ENCODE results near the gene KDM6B.

Gene KDM6B

GRCh38 chr17:7820231-7820630, 13.8 kb upstream of the KDM6B start:
- DNase-seq (ENCODE audit: low spot score), result no peak

DNA sequence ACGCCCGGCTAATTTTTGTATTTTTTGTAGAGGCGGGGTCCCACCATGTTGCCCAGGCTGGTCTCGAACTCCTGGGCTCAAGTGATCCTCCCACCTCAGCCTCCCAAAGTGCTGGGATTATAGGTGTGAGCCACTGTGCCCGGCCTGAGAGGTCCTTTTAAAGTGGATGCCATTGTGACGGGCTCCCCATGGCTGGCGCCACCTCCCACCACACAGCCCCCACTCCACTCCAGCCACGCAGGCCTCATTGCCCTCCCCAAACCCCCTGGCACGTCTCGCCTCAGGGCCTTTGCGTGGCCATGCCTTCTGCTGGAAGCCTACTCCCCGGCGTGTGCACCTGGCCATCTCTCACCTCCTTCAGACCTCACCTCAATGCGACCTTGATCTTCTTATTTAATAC, 11.9 kb upstream of the KDM6B start:
- DNase-seq (ENCODE audit: low spot score), result no peak

- DNase-seq (ENCODE audit: low spot score), result no peak
These were observed 10.4 kb upstream of the KDM6B start for GRCh38 chr17:7823581-7824001.

GRCh38 chr17:7824021-7824924, 9.7 kb upstream of the KDM6B start:
- DNase-seq (ENCODE audit: low spot score), result no peak

DNA sequence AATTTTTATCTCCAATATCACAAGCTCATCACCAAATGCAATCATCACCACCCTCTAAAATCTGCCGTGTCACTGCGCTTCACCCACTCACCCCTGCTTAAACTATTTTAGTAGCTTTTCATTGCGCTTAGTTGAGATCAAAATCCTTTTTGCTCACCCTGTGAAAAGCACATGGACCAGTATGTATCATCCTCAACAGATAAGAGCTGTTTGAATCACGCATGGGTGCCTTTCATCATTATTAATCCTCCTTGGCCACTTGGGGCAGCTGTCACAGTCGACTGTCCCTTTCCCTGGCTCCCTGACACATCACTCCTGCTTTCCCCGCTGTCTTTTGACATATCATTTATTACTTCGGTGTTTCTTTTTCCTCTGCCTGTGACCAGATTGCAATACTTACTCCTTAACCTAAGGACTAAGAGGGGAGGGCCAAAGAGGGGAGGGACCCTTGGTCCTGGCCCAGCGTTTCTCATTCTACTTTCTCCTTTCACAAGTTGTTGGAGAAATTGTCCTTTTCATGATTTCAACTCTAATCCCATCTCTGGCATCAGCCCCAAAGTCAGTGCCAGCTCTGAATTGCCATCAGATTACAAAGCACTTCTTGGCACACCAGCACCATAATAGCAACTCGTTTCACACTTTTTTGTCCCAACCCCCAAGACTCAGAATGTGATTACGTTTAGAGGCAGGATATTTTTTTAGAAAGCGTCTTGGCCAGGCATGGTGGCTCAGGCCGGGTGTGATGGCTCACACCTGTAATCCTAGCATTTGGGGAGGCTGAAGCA, 8.6 kb upstream of the KDM6B start:
- DNase-seq (ENCODE audit: low spot score), result no peak

DNA sequence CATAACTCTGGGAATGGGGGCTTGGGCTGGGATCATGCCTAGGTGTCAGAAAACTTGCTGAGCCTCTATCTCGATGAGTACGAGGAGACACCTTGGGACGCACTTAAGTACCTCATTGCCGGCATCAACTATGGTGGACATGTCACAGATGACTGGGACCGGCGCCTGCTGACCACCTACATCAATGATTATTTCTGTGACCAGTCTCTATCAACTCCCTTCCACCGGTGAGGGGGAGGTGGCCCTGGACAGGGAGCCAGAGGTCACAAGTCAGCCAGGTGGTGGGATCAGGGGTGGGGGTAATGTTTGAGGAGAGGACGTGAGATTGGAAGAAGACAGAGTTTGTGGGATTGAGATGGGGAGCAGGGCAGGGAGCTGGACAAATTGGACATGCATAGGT, 3.4 kb upstream of the KDM6B start:
- no peak for DNase-seq (ENCODE audit: low spot score)

DNA sequence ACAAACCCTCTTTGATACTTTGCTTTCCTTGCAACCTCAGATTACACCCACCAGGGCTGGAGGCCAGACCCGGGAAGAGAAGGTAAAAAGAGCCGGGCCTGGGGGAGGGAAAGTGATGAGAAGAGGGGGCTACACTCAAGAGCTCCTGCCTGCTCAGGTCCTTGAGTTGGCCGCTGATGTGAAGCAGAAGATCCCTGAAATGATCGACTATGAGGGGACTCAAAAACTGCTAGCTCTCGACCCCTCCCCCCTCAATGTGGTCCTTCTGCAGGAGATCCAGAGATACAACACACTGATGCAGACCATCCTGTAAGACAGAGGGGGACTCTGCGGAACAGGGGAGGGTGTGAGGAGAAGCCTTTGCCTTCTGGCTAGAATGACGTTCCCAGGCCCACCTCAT, 2.8 kb upstream of the KDM6B start:
- DNase-seq (ENCODE audit: low spot score), result no peak

DNA sequence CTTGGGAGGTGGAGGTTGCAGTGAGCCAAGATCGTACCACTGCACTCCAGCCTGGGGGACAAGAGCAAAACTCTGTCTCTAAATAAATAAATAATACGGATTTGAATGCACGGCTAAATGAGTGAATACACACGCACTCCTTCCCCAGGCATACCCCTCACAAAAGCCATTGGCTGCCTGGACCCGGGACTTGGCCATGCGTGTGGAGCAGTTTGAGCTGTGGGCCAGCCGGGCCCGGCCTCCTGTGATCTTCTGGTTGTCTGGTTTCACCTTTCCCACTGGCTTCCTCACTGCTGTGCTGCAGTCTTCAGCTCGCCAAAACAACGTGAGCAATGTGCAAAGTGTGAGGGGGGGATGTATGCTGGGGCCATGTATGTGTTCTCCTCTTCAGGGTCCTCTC, 1.6 kb upstream of the KDM6B start:
- DNase-seq (ENCODE audit: low spot score), result no peak

DNA sequence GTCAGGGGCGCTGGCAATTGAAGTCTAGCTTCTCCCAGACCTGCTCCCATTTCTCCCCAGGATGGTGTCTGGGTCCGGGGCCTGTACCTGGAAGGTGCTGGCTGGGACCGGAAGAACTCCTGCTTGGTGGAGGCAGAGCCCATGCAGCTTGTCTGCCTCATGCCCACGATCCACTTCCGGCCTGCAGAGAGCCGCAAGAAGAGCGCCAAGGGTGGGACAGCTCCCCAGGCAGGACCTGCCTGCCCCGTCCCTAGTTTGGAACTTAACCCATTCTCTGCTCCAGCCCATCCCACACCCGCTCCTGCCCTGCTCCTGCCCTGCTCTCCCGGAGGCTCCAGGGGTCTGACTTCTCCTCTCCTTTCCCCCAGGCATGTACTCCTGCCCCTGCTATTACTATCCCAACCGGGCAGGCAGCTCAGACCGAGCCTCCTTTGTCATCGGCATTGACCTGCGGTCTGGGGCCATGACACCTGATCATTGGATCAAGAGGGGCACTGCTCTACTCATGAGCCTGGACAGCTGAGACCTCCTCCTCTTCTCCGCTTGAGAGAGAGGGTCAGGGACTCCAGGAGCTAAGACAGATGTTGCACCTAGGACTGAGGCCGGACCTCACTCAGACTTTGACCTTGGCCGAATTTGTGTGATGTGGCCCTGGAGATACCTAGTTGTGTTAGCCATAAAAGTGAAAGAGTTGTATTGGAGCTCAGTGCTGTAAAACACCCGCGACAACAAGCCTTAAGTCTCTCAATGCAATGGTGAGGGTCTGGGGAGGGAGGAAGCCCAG, 814 bp upstream of the KDM6B start:
- DNase-seq (ENCODE audit: low spot score), result no peak

- DNase-seq (ENCODE audit: low spot score), result no peak
These were observed 532 bp downstream of the KDM6B start for GRCh38 chr17:7834542-7834956.

- DNase-seq (ENCODE audit: low spot score), result peak; percentile 98
These were observed 1.2 kb downstream of the KDM6B start for GRCh38 chr17:7834957-7835813.

DNA sequence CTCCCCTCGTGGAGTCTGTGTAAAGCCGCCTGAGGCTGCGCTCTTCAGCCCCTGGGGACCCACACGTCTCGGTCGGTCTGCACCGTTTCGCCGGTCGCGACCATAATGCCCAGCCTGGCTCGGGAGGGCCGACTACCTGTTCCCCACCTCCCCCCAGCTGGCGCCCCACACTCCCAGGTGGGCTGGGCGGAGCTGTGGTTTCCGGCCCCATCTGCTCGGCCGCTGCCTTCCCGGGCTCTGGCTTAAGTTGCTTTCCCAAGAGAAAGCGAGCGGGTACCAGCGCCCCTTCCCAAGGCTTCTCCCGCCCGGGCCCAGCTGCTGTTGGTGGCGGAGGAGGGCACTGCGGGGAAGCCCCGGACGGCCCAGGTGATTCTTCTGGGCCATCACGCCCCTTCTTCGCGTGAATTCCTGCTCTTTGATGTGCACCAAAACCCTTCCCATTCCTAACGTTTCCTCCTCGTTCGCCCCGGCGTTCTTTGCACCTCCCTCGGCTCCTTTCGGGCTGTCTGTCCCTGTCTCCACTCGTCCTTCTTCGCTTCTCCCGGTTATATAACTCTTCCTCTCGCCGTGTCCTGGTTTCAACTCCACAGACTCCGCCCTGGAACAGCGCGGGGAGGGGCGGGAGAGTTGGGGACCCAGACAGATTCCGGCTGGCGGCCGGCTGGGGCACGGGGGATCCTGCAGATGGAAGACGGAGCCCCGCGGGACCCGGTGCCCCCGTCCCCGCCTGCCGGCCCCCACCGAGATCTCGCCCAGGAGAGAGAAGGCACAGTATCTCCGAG, 2.0 kb downstream of the KDM6B start:
- DNase-seq (ENCODE audit: low spot score), result peak; percentile 74

GRCh38 chr17:7836596-7837407, 2.8 kb downstream of the KDM6B start:
- DNase-seq (ENCODE audit: low spot score), result peak; percentile 56

GRCh38 chr17:7837408-7838088, 3.5 kb downstream of the KDM6B start:
- no peak for DNase-seq (ENCODE audit: low spot score)

- peak; percentile 73 for DNase-seq (ENCODE audit: low spot score)
These were observed 4.4 kb downstream of the KDM6B start for GRCh38 chr17:7838090-7839075.

DNA sequence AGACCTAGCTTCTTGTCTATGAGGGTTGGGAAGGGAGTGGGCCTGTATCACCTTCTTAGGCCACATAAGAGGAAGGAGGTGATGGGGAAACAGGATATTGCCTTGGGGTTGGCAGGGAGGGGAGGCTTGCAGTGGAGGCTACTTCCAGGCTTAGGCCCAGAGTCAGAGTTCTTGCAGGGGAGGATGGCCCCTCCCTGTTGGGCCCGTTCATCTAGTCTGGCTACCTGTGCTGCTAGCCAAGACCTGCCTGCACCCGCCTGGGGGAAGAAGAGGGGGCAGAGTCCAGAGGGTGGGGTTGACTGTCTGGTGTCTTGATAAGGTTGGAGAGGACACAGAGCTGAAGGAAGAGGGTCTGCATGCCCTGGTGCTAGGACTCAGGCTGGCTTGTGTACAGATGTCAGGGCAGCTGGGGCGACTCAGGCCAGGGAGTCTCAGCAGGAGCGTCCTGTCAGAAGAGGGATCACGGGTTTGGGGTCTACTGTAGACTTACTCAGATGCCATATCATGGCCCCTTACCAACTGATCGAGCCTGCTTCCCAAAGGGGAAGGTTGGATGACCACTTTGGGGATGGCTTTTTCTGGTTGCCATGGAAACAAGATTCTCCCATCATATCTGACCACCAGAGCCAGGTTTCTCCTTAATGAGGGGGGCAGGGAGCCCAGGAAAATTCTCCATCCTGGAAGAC, 5.3 kb downstream of the KDM6B start:
- no peak for DNase-seq (ENCODE audit: low spot score)

DNA sequence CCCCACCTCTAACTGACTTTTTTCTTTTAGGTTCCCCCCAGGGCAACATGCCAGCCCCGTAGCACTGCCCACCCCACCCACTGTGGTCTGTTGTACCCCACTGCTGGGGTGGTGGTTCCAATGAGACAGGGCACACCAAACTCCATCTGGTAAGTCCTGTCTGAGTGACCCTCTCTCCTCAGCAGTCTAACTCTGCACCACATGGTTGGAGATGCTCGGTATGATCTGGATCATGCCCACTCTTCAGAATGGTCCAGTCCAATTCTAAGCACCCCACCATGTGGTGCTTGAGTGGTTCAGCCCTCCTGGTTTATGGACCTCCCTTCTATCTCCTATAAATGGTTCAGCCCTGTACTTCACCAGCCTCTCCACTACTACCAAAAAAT, 5.9 kb downstream of the KDM6B start:
- no peak for DNase-seq (ENCODE audit: low spot score)

Measured in globus pallidus (tissue), 1 donor.